HG03575 (cell line): Measurements from ENCODE around the gene SPRYD3.
"Not testable (repeated sequence)": the region's sequence is repeated elsewhere in the genome, so short reads cannot be mapped to it uniquely, and the experiment has no call there.

ENCODE experiments used
- ATAC-seq: cut with Tn5 transposase; IDR thresholded peaks from one replicate; pipeline ENCODE4 v1.9.1; 2021; ENCODE audit not compliant: unreplicated experiment, insufficient number of reproducible peaks, low FRiP score; ENCODE audit errors: extremely low read depth

SPRYD3 gene, protein sequence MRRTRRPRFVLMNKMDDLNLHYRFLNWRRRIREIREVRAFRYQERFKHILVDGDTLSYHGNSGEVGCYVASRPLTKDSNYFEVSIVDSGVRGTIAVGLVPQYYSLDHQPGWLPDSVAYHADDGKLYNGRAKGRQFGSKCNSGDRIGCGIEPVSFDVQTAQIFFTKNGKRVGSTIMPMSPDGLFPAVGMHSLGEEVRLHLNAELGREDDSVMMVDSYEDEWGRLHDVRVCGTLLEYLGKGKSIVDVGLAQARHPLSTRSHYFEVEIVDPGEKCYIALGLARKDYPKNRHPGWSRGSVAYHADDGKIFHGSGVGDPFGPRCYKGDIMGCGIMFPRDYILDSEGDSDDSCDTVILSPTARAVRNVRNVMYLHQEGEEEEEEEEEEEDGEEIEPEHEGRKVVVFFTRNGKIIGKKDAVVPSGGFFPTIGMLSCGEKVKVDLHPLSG

DNA sequence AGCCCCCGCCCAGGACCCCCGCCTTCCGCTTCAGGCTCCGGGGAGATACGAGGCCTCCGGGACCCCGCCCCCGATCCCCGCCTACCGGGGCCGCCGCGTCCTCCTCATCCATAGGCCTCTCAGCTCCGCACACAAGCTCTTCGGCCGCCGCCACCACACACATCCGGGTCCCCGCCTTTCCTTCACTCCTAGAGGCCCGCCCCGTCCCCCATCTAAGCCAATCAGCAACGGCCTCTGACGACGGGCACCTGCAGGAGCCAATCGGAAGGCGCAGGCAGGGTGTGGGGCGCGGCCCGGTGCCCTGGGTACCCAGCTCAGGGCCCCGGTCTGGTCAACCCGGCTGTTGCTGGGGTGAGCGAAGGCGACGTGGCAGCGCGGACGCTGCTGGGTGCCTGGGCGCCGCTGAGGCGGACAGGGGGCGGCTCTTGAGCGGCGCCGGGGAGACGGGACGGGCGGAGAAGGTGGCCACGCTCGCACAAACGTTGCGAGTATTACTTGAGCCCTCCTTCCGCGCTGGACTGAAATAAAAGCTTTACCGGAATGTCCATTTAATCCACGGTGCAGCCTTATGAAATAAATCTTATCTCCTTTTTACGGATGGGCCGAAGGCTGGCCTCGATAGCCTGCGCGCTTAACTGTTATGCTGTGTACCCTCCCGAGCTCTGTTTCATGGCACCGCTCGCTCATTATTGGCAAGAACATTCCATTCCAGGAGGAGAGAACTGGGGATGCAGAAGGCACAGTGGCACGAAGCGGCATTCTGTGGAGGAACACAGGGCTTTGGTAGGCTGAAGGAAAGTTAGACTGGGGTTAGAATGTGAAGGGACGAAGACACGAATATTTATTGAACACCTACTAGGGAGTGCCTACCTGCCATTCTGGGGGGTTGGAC is at the start of gene SPRYD3:
TSS of gene SPRYD3 (minus strand) at position 165 of the 892 bp plus-strand sequence. CDS start at position 108, 57 bp downstream.
- ATAC-seq, result peak; percentile 72

DNA sequence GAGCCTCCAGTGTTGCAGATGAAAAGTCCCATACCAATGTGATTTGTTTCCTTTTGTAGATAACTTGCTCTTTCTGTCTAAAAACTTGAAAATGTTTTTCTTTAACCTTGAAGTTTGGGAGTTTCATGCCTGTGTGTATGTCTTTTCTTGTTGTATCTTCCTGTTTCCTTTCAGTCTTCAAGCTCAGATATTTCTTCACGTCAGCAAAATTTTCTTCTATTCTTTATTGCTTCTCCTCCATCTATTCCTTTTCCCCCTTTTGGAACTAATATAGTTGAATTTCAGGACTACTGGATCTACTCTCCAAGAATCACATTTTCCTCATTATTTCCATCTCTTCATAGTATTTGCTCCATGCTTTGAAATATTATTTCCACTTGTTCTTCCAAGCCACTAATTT is 48.0 kb upstream of the SPRYD3 start:
- no peak for ATAC-seq

DNA sequence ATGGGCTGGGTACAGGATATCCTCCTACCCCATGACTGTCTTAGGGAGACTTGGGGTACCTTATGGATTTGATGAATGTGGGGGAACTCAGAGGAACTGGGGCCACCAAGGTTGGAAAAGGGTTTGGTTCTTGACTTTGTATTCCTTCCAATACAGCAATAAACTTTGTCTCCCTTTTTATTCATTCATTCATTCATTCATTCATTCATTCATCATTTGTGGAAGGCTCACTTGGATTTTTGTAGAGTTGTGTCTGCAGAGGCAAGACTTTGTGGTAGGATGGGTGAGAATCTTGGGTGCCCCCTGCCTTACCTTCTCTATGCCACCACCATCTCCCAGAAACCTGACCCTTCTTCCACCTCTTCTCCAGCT is 45.1 kb upstream of the SPRYD3 start:
- no peak for ATAC-seq

DNA sequence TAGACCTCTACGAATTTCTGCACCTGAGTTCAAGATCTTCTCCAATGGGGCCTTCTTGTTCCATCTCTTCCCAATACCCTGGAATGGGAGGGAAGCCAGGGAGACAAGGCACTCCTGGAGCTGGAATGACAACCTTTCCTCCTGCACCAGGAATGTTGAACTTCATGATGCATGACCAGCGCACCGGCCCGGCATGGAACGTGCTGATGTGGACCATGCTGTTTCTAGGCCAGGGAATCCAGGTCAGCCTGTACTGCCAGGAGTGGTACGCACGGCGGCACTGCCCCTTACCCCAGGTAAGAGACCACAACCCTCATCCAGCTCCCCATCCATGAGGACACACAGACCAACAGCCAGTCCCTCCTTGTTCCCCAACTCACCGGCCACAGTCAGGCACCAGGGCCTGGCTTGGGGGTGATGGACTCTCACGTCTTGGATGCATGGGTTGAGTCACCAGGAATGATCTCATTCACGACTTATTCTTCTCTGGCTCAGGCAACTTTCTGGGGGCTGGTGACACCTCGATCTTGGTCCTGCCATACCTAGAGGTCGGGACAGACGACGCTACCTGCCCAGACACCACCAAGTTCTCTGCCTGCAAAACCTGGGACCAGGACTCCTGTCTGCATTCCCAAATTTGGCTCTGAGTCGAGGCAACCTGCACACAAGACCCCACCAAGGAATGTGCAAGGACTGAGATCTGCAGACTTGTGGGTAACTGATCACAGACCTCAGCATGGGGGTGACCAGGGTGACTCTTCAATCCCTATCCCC is 44.6 kb upstream of the SPRYD3 start:
- ATAC-seq, result no peak

DNA sequence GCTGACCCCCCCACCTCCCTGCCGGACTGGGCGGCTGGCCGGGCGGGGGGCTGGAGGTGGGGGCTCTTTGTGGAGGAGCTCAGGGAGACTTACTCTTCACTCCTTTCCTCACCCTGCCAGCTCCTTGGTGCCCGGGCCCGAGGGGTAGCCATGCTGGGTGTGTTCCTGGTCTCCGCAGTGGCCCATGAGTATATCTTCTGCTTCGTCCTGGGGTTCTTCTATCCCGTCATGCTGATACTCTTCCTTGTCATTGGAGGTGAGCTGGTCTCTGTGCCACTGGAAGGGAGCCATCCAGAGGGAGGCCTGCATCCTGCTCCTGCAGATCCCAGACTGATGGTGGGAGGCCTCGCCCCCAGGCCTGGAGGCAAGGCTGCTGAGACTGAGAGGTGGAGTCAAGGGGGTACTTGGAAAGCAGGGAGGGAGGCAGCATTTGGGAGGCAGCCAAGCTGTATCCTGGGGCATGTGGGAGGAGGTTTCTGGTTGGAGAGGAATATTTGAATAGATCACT is 43.8 kb upstream of the SPRYD3 start:
- no peak for ATAC-seq

DNA sequence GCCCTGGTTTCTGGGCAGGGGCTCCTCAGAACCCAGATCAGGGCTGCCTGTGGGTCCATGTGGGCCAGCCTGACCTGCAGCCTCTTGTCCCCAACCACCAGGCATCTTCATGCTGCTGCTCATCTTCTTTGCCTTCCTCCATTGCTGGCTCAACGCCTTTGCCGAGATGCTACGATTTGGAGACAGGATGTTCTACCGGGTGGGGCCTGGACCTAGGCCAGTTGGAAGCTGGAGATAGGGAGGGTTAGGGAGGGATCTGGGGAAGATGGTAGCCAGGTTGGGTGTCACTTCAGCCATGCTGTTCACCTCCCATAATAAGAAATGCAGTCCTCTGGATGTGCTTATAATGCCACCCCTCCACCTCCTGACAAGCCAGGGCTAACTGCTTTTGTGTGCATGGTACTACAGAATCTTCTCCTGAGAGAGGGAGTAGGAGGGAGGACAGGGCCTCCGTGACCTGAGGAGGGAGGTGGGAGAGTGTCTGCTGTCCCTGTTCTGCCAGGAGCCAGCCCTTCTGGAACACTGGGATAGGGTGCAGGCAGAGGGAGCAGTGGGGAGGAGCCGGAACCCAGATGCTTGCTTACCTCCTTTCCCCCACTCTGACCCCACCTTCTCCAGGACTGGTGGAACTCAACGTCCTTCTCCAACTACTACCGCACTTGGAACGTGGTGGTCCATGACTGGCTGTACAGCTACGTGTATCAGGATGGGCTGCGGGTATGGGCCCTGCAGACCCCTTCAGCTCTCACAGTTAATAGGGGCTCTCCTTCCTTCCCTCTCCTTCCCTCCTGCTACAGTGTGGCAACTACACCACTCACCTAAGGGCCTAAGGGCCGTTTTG is 41.7 kb upstream of the SPRYD3 start:
- ATAC-seq, result no peak

DNA sequence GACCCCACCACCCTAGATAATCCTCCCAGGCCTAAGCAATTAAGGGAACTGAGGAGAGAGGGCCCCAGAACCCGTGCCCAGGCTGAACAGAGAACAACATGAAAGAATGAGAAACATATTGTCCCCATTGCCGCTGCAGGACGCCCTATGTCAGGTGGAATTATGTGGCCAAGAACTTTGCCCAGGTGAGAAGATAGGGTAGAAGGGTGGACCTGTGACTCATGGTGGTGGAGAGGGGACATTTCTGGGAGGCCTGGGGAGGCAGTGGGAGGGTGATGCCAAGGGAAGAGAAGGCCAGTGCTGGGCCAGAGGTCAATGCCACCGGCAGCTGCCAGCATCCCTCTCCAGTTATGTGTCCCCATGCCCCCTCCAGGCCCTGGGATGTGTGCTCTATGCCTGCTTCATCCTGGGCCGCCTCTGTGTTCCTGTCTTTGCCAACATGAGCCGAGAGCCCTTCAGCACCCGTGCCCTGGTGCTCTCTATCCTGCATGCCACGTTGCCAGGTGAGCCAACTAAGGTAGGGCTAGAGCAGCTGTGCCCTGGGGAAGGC is 39.6 kb upstream of the SPRYD3 start:
- ATAC-seq, result no peak

DNA sequence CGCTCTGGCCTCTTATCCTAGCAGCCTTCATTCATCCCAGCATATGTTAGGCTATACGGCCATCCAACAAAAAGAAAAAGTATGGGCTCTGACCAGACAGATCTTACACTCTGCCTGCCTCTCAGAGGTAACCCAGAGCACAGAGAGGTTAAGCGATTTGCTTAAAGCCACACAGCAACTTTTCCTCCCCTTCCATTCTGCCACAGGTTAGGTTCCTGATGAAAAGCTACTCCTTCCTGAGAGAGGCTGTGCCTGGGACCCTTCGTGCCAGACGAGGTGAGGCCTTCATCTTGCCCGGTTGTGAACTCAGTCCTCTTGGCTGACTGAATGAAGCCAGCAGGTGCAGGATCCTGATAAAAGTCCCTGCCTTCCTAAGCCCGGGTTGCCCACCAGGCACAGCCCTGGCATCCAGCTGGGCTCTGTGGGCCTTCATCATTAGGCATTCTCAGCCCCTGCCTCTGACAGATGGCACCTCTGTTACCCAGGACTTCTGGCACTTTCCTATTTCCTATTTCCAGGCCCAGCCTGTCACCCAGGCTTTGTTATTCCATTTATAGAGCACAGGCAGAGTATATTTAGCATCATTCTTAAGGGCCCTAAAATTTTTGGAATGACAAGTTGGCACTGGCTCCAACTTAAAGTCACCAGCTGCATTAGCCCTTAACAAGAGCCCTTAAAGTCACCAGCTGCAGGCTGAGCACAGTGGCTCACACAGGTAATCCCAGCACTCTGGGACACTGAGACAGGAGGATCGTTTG is 36.9 kb upstream of the SPRYD3 start:
- ATAC-seq, result no peak

DNA sequence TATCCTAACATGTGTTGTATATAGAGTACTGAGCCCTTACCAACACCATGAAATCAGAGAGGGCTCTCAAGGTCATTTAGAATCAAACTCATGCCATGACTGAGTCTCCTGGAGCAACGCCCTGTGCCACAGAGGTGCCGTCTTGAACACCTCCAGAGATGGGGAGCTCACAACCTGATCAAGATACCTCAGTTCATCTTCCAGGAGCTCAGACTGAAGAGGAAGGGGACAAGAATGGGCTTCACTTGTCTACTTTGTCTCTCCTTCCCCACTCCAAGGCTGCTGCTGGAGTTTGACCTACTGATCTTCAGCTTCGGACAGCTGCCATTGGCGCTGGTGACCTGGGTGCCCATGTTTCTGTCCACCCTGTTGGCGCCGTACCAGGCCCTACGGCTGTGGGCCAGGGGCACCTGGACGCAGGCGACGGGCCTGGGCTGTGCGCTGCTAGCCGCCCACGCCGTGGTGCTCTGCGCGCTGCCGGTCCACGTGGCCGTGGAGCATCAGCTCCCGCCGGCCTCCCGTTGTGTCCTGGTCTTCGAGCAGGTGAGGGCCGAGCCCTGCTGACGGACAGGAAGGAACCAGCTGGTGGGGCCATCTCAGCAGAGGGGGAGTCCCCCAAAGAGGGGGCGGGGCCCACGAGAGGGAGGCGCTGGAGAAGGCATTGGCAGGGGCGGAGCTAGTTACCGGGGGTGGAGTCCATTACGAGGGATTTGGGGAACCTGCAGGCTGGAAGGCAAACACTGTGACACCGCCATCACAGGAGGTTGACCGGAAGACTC is 36.1 kb upstream of the SPRYD3 start:
- no peak for ATAC-seq

DNA sequence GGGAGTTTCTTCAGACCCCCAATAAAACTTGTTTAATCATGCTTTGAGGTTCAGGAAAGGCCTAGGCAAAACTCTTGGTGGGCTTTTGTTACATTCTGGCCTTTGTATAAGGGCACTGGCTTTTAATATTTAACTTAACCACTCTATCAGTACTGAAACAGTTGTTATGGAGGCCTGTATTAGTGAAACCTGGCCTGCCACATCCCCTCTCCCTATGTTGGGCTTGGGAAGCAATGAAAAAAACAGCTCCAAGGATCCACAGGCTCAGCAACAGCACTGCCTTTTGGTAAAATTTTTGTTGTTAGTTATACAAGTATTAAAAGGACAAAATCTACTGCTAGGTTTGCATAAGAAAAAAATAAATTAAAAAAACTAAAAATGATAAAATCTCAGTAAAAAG is 34.8 kb upstream of the SPRYD3 start:
- ATAC-seq, result no peak

DNA sequence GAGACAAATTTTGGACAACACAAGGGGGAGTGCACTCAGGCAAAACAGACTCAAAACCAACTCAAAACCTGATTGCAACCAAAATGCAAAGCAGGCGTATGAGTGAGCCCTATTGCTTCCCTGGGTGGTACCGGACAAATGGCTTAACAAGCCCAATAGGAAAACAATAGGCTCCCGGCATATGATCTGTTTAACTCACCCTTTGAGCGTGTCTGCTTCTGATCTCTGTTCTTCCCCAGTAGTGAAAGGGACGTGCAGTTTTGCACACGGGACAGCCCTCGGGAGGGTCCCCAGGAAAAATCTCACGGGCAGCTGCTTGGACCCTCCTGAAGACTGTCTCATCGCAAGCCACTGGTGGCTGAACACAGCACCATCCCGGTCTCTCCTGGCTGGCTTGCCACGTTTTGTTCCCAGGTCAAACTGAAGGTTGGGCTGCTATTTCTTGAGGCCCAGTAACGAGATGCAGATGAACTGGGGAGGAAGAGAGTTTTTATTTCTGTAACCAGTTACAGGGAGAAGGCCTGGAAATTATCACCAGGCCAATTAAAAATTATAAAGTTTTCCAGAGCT is 34.0 kb upstream of the SPRYD3 start:
- no peak for ATAC-seq

DNA sequence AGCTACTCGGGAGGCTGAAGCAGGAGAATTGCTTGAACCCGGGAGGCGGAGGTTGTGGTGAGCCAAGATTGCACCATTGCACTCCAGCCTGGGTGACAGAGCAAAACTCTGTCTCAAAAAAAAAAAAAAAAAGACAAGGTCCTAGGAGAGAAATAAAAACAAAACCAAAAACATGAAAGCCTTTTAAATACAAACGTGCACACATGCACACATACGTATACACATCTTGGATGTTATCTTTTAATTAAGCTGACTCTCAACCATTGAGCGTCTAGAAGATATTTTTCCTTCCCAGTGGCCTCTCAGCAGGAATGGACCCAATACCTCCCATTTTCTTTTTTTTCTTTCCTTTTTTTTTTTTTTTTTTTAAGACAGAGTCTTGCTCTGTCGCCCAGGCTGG is 33.2 kb upstream of the SPRYD3 start:
- not testable (repeated sequence) for ATAC-seq

DNA sequence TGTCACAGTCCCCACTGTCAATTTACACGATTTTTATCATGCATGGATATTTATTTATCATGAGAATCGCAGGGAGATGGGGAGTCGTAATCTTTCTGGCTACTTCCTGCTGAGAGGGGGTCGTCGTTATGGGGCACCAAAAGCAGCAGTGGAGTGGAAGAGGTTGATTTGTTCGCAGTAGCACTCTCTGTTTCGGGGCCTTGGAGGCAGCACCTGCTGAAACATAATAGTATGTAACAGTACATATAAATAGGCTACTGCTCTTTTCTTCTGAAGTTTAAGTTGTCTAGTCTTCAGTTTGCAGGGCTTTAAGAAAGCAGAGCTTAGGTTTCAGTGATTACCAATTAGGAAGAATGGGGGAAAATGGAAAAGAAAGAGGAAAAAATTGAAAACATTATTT is 27.9 kb upstream of the SPRYD3 start:
- no peak for ATAC-seq

DNA sequence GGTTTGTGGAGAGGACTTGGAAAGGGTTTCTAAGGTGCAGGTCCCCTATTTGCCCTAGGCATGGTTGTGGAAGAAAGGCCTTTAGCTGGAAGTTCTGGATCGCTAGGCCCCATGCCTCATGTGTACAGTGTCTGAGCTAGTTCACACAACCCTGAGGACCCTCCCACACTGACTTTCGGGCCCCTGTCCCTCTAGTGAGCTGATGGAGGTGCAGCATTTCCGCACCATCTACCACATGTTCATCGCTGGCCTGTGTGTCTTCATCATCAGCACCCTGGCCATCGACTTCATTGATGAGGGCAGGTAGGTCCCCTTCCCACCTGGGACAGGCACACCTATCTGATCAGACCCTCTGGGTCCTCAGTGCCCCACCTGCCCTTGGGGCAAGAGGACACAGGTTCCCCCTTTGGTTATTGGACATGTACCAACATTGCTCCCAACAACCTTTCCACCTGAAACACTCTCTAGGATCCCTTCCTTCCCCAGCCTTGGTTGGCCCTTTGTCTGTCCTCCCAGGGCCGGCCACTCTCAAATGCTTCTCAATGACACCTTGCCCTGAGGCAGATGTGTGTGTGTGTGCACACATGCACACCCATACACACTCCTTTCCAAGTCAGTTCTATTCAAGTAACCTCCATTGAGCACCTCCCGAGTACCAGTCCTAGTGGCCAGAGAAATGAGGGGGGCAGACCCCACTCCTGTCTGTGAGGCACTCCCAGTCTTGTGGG is 26.7 kb upstream of the SPRYD3 start:
- ATAC-seq, result no peak

DNA sequence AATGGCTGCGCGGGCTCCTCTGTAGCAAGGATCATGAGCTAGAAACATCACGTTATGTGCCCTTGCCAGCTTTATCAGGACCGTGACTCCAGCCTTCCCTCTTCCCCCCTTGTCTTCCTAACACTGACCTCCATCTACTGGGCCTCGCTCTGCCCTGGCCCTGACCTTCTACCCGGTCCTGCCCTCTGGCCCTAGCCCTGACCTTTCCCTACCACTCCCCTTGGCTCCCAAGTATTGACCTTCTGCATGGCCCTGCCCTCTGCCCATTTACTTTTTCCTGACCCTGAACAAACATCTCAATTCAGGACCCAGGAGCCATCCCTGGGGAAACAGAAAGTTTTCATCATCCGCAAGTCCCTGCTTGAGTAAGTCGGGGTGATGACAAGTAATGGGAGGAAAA is 26.1 kb upstream of the SPRYD3 start:
- no peak for ATAC-seq

DNA sequence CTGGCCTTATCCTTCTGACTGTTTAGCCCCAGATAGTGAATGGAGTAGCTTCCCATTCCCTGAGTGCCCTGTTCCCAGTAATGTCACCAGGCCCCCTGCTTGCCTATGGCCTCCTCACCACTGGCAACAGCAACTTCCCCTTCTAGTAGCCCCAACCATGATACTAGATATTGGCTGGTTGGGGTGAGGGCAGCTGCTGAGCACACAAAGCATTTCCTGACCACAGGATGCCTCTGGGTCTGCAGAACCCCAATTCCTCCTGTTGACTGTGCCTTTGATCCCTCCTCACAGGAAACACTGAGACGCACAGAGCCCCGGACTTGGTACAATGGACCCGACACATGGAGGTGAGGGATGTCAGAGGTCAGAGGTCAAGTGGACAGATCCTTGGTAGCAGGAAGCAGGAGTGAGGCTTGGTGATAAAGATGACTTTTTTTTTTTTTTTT is 24.7 kb upstream of the SPRYD3 start:
- ATAC-seq, result no peak
